B cell (primary cell): Measurements from ENCODE around the gene NIN. TPM values are rescaled to one million over a fixed set of nuclear protein-coding genes. Genes with fewer than 3 reads are reported as not detected.
A peak's percentile ranks its signal among the peaks of the same experiment; 100 is the strongest.

Source experiments
- ATAC-seq: fragments of 200-7000 bp; cut with Tn5 transposase; one replicate; pipeline ENCODE4 v1.10.0; 2021; ENCODE audit warnings: low read depth, mild to moderate bottlenecking, moderate number of reproducible peaks, moderate library complexity
- CTCF ChIA-PET: fragments of 350-600 bp; sonication (Branson Sonifier 250); formaldehyde crosslinking; loops from one replicate; lab custom pipeline; 2021; ENCODE audit warnings: antibody characterized with exemption, inconsistent platforms; lab: Charles Lee
- POLR2A ChIA-PET: fragments of 350-600 bp; sonication (Branson Sonifier 250); formaldehyde crosslinking; loops from one replicate; lab custom pipeline; 2021; ENCODE audit warnings: antibody characterized with exemption; lab: Charles Lee
- DNase-seq: peaks from one replicate; pipeline ENCODE4 v3.0.0; 2013
- H2AFZ ChIP-seq: 2 replicates; pipeline ENCODE4 v1.6.1; 2012; ENCODE audit warnings: mild to moderate bottlenecking, low read depth, low read length; ENCODE audit not compliant: insufficient read depth, poor library complexity, severe bottlenecking
- H3K27ac ChIP-seq, 2 donors: 1 replicate in 1 of 2; 2 replicates in 1 of 2; pipeline ENCODE4 v1.5.1; 2012 to 2013; ENCODE audit warnings: low read length in 2 of 2, mild to moderate bottlenecking in 2 of 2, moderate library complexity in 1 of 2
- H3K27me3 ChIP-seq, 4 experiments: fragments of 200-600 bp in 1 of 4; sonication (generic) in 1 of 4; replicated peaks in 1 of 4; 1 replicate in 2 of 4; 2 replicates in 2 of 4; pipeline versions ENCODE4 v1.6.1 to v1.7.0; 2013 to 2016; ENCODE audit warnings: low read length in 3 of 4, mild to moderate bottlenecking in 2 of 4, mixed read lengths in 1 of 4, moderate library complexity in 1 of 4; ENCODE audit not compliant: insufficient read depth in 4 of 4, control insufficient read depth in 3 of 4; ENCODE audit errors: control extremely low read depth in 1 of 4
- H3K36me3 ChIP-seq, 2 experiments: replicated peaks in 1 of 2; 1 replicate in 1 of 2; 2 replicates in 1 of 2; pipeline versions ENCODE4 v1.6.1 to v1.7.1; 2013; ENCODE audit warnings: low read length in 1 of 2; ENCODE audit not compliant: insufficient read depth in 2 of 2, control insufficient read depth in 1 of 2; ENCODE audit errors: control extremely low read depth in 1 of 2, extremely low read depth in 1 of 2
- H3K4me1 ChIP-seq, 2 donors: fragments of 200-600 bp in 1 of 2; sonication (generic) in 1 of 2; 1 replicate in 1 of 2; 2 replicates in 1 of 2; pipeline versions ENCODE4 v1.5.1 to v1.6.1; 2013 to 2017; ENCODE audit warnings: low read length in 2 of 2; ENCODE audit not compliant: control insufficient read depth in 2 of 2, insufficient read depth in 2 of 2
- H3K4me2 ChIP-seq: replicated peaks from 2 replicates; pipeline ENCODE3; 2012; ENCODE audit warnings: mild to moderate bottlenecking, low read depth, low read length; ENCODE audit not compliant: poor library complexity, severe bottlenecking
- H3K4me3 ChIP-seq, 5 experiments: fragments of 200-600 bp in 1 of 5; sonication (generic) in 1 of 5; 1 replicate in 3 of 5; 2 replicates in 2 of 5; pipeline versions ENCODE4 v1.5.1 to v1.7.0; 2011 to 2016; ENCODE audit warnings: low read length in 4 of 5, mild to moderate bottlenecking in 4 of 5, low read depth in 2 of 5, control low read depth in 1 of 5, moderate library complexity in 1 of 5; ENCODE audit not compliant: insufficient read depth in 1 of 5; ENCODE audit errors: control extremely low read depth in 1 of 5, extremely low read depth in 1 of 5
- H3K79me2 ChIP-seq: fragments of 200-600 bp; sonication (generic); one replicate; pipeline ENCODE4 v1.6.0; 2016; ENCODE audit warnings: low read length; ENCODE audit not compliant: control insufficient read depth, insufficient read depth
- H3K9ac ChIP-seq: fragments of 200-600 bp; sonication (generic); 2 replicates; pipeline ENCODE4 v1.6.1; 2017; ENCODE audit warnings: mild to moderate bottlenecking, low read length, moderate library complexity
- H3K9me3 ChIP-seq, 3 donors: one replicate each; pipeline versions ENCODE4 v1.6.1 to v1.7.1; 2013; ENCODE audit warnings: low read length in 2 of 3; ENCODE audit not compliant: control insufficient read depth in 2 of 3, insufficient read depth in 1 of 3; ENCODE audit errors: control extremely low read depth in 1 of 3
- H4K20me1 ChIP-seq: 2 replicates; pipeline ENCODE4 v1.6.0; 2012; ENCODE audit warnings: mild to moderate bottlenecking, low read length; ENCODE audit not compliant: insufficient read depth, control insufficient read depth, poor library complexity, severe bottlenecking
- H3K27ac Mint-ChIP-seq: one replicate; pipeline ENCODE4 v1.8.0; 2021; ENCODE audit warnings: mixed read lengths
- H3K27me3 Mint-ChIP-seq: one replicate; pipeline ENCODE4 v1.8.0; 2021; ENCODE audit warnings: mixed read lengths
- H3K4me1 Mint-ChIP-seq: one replicate; pipeline ENCODE4 v1.8.0; 2021; ENCODE audit warnings: mixed read lengths
- H3K4me3 Mint-ChIP-seq: one replicate; pipeline ENCODE4 v1.8.0; 2021; ENCODE audit warnings: mixed read lengths
- H3K9me3 Mint-ChIP-seq: one replicate; pipeline ENCODE4 v1.8.0; 2022; ENCODE audit warnings: mixed read lengths; ENCODE audit not compliant: insufficient read depth
- EZH2 ChIP-seq: IDR thresholded peaks from 2 replicates; pipeline ENCODE4 v1.6.1; 2012; ENCODE audit warnings: borderline replicate concordance, low read depth, mild to moderate bottlenecking, moderate library complexity, low read length; ENCODE audit not compliant: insufficient read depth, poor library complexity, severe bottlenecking
- WGBS: methylation state at CpG from one replicate; pipeline ENCODE4 v1.1.5; 2013; ENCODE audit warnings: missing lambda C conversion rate; ENCODE audit not compliant: insufficient coverage; 5-methylcytosine and 5-hydroxymethylcytosine counted together
- intact Hi-C: fragments of 100-400 bp; cut with micrococcal nuclease; formaldehyde crosslinking; loops from one replicate; pipeline ENCODE4 v1.10.0; 2022
- polyA plus RNA-seq: library from polyadenylated mRNA; depleted of rRNA; stranded (reverse); fragments of >200 nt; gene quantifications from 2 replicates; pipeline ENCODE4 v1.2.3, GENCODE V29; 2012
- total RNA-seq, 2 donors: library from RNA; stranded (reverse); fragments of 120-200 nt in 1 of 2; gene quantifications; 1 replicate in 1 of 2; 2 replicates in 1 of 2; pipeline versions ENCODE4 v1.2.3 to v1.2.4, GENCODE V29; 2013 to 2022
- TF ChIP-seq, protein P1 (sequence below): fragments of 200-600 bp; IDR thresholded peaks from one replicate; pipeline ENCODE4 v1.8.0; 2022; ENCODE audit warnings: antibody characterized with exemption, mild to moderate bottlenecking

Gene NIN
- total and polyA plus RNA-seq, 2 donors (not counting 1 experiment from before 2014, with no cell fraction given): 25.4 to 219 TPM

DNA sequence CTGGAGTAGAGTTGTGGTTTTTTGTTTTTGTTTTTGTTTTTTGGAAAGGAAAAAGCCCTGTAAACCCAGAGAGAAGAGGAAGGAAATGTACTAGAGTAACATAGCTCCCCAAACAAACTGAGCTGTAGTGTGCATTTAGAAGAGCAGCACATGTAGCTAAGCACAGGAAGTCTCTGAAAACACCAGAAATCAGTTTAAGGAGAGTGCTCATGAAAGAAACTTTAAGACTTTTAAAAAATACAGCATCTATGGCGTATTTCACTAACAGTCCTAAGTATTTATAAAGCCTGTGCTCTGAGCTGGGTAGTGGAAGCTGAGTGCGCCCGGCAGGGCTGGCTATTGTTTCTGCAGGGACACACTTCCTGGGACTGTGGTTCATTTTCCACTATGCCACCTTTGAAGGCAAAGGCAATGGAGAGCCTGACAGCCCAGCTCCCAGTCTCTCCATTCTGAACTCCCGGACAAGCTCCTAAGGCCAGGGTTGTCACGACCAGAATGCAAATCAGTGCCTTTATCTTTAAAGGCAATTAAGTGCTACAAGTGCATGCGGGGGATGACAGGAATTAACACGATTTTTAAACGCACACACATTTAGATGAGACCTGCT lies 45.4 kb downstream of the NIN start:
- peak overlapping the region; percentile 81 for H3K27ac Mint-ChIP-seq
- peak overlapping the region; percentile 6 for H3K9ac ChIP-seq
- DNase-seq: peak; percentile 40
- peaks cover 40% of the 10 kb centered on the region for H3K79me2 ChIP-seq
- H4K20me1 ChIP-seq: no peaks in the 10 kb centered on the region
- no peaks in the 10 kb centered on the region for H3K27me3 Mint-ChIP-seq
- intact Hi-C loops: no loop called here
- CTCF ChIA-PET: interaction anchor here (0.8 to 16.8 kb wide), 6 partner anchors 10 to 244 kb away, joined by 3 to 178 read pairs (median 5); no protein-coding TSS in a partner anchor
- H3K27ac ChIP-seq: peak overlapping the region; percentile 33 to 47
- peaks cover 62 to 65% of the 10 kb centered on the region in 2 donors for H3K4me1 ChIP-seq
- peak overlapping the region in 1 of 5 experiments; percentile 18 for H3K4me3 ChIP-seq
- peaks cover 63% of the 10 kb centered on the region for H3K4me1 Mint-ChIP-seq
- H3K9me3 ChIP-seq: no peaks in the 10 kb centered on the region
- 25% methylated on average over 4 of the region's 8 CpGs for WGBS
- peak overlapping the region; percentile 48 for H3K4me2 ChIP-seq
- no peak overlapping the region for H2AFZ ChIP-seq
- no peaks in the 10 kb centered on the region for H3K27me3 ChIP-seq
- H3K9me3 Mint-ChIP-seq: no peaks in the 10 kb centered on the region
- peak; percentile 29 for ATAC-seq
- TF ChIP-seq, protein P1, sequence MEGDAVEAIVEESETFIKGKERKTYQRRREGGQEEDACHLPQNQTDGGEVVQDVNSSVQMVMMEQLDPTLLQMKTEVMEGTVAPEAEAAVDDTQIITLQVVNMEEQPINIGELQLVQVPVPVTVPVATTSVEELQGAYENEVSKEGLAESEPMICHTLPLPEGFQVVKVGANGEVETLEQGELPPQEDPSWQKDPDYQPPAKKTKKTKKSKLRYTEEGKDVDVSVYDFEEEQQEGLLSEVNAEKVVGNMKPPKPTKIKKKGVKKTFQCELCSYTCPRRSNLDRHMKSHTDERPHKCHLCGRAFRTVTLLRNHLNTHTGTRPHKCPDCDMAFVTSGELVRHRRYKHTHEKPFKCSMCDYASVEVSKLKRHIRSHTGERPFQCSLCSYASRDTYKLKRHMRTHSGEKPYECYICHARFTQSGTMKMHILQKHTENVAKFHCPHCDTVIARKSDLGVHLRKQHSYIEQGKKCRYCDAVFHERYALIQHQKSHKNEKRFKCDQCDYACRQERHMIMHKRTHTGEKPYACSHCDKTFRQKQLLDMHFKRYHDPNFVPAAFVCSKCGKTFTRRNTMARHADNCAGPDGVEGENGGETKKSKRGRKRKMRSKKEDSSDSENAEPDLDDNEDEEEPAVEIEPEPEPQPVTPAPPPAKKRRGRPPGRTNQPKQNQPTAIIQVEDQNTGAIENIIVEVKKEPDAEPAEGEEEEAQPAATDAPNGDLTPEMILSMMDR: no peak
- no peak for TF ChIP-seq EZH2
- H3K4me3 Mint-ChIP-seq: peak overlapping the region; percentile 52
- peaks cover 0 to 29% of the 10 kb centered on the region in 2 experiments for H3K36me3 ChIP-seq
- POLR2A ChIA-PET: interaction anchor here (0.7 kb wide), 1 partner anchor 87 kb away, joined by 8 read pairs; the partner anchor contains the start of gene ABHD12B
